ENCODE data around the gene APOC4.
"Not testable (repeated sequence)": the region's sequence is repeated elsewhere in the genome, so short reads cannot be mapped to it uniquely, and the experiment has no call there.

APOC4 gene

GRCh38 chr19:44942067-44942571 is at the start of gene APOC4:
Gene APOC4, plus strand, starts transcription at chr19:44942237. Its CDS starts 41 bp downstream, at chr19:44942278.
- DNase-seq (ENCODE audit: low spot score) = no peak

- no peak for DNase-seq (ENCODE audit: low spot score)
Measured at GRCh38 chr19:44892932-44893331, 49.1 kb upstream of the APOC4 start.

GRCh38 chr19:44893332-44894051 is 48.5 kb upstream of the APOC4 start:
- no peak for DNase-seq (ENCODE audit: low spot score)

GRCh38 chr19:44894052-44894400 is 48.0 kb upstream of the APOC4 start:
- no peak for DNase-seq (ENCODE audit: low spot score)

- no peak for DNase-seq (ENCODE audit: low spot score)
Measured at GRCh38 chr19:44894946-44895345, 47.1 kb upstream of the APOC4 start.

- DNase-seq (ENCODE audit: low spot score) = no peak
Measured at GRCh38 chr19:44897835-44898234, 44.2 kb upstream of the APOC4 start.

- no peak for DNase-seq (ENCODE audit: low spot score)
Measured at GRCh38 chr19:44900328-44901244, 41.5 kb upstream of the APOC4 start.

- no peak for DNase-seq (ENCODE audit: low spot score)
Measured at GRCh38 chr19:44903216-44903601, 38.8 kb upstream of the APOC4 start.

GRCh38 chr19:44903602-44904425 is 38.2 kb upstream of the APOC4 start:
- peak; percentile 62 for DNase-seq (ENCODE audit: low spot score)

GRCh38 chr19:44904426-44904994 is 37.5 kb upstream of the APOC4 start:
- no peak for DNase-seq (ENCODE audit: low spot score)

- peak; percentile 71 for DNase-seq (ENCODE audit: low spot score)
Measured at GRCh38 chr19:44905437-44906160, 36.4 kb upstream of the APOC4 start, which contains the start of gene APOE. Gene APOE, plus strand, starts transcription at chr19:44905796. Its CDS starts 829 bp downstream, at chr19:44906625.

GRCh38 chr19:44907613-44908012 is 34.4 kb upstream of the APOC4 start:
- no peak for DNase-seq (ENCODE audit: low spot score)

GRCh38 chr19:44908074-44908835 is 33.8 kb upstream of the APOC4 start:
- DNase-seq (ENCODE audit: low spot score) = no peak

GRCh38 chr19:44908836-44909261 is 33.2 kb upstream of the APOC4 start:
- DNase-seq (ENCODE audit: low spot score) = no peak

GRCh38 chr19:44909775-44910174 is 32.3 kb upstream of the APOC4 start:
- DNase-seq (ENCODE audit: low spot score) = no peak

- DNase-seq (ENCODE audit: low spot score) = not testable (repeated sequence)
Measured at GRCh38 chr19:44911896-44912295, 30.1 kb upstream of the APOC4 start.

- peak; percentile 91 for DNase-seq (ENCODE audit: low spot score)
Measured at GRCh38 chr19:44912854-44913253, 29.2 kb upstream of the APOC4 start.

GRCh38 chr19:44913512-44914432 is 28.3 kb upstream of the APOC4 start:
- DNase-seq (ENCODE audit: low spot score) = not testable (repeated sequence)
